Esophagus squamous epithelium (tissue), 4 donors: Measurements from ENCODE around the gene PTTG1.

Source experiments
- CTCF ChIP-seq, 6 experiments: fragments of 450-650 bp in 4 of 6; fragments of 200-600 bp in 2 of 6; sonication (generic) in 2 of 6; IDR thresholded peaks; one replicate each; pipeline ENCODE4 v1.5.1; 2016 to 2019; ENCODE audit warnings: antibody characterized with exemption in 6 of 6, mild to moderate bottlenecking in 4 of 6, moderate library complexity in 4 of 6
- POLR2A ChIP-seq, 4 donors: fragments of 450-650 bp; IDR thresholded peaks; one replicate each; pipeline ENCODE4 v1.6.1; 2017; ENCODE audit warnings: antibody characterized with exemption in 4 of 4, mild to moderate bottlenecking in 4 of 4, moderate library complexity in 3 of 4

DNA sequence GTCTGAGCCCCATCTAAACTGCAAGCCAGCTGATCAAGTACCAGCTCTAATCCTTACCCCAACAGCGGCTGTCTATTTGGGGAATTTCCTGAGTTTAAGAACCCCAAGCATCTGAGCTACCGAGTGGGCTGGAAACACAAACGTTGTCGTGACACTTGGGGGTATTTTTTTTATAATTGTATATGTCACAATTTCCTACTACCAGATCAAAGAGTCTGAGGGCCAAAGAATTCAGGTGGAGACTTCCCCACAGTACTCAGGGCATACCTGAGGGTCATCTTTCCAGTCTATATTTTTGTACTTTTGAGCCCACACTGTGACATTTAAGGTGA, 42.8 kb downstream of the PTTG1 start:
- TF ChIP-seq CTCF (IDR thresholded peaks at IDR 0.05): no peak
- no peak for TF ChIP-seq POLR2A (IDR thresholded peaks at IDR 0.05)
